Endodermal cell (in vitro differentiated cells): Measurements from ENCODE around the gene CA5A. TPM values are rescaled to one million over a fixed set of nuclear protein-coding genes. Genes with fewer than 3 reads are reported as not detected.
A peak's percentile ranks its signal among the peaks of the same experiment; 100 is the strongest.
"Not testable (repeated sequence)": the region's sequence is repeated elsewhere in the genome, so short reads cannot be mapped to it uniquely, and the experiment has no call there.

ENCODE experiments used
- DNase-seq: peaks from one replicate; pipeline ENCODE4 v3.0.0-alpha.2; 2017
- H3K27ac ChIP-seq: 2 replicates; pipeline ENCODE4 v1.5.1; 2013; ENCODE audit warnings: mild to moderate bottlenecking, low read depth, low read length, moderate library complexity
- H3K27me3 ChIP-seq: 2 replicates; pipeline ENCODE4 v1.6.1; 2013; ENCODE audit warnings: mild to moderate bottlenecking, low read length, moderate library complexity; ENCODE audit not compliant: insufficient read depth, control insufficient read depth, poor library complexity, severe bottlenecking
- H3K36me3 ChIP-seq: 2 replicates; pipeline ENCODE4 v1.7.0; 2013; ENCODE audit warnings: mild to moderate bottlenecking, low read length, moderate library complexity; ENCODE audit not compliant: control insufficient read depth, insufficient read depth
- H3K4me1 ChIP-seq: one replicate; pipeline ENCODE4 v1.7.0; 2013; ENCODE audit warnings: low read length; ENCODE audit not compliant: control insufficient read depth, insufficient read depth
- H3K4me3 ChIP-seq: 2 replicates; pipeline ENCODE4 v1.5.1; 2013; ENCODE audit warnings: mild to moderate bottlenecking, low read length, moderate library complexity
- H3K9ac ChIP-seq: 2 replicates; pipeline ENCODE4 v1.6.1; 2013; ENCODE audit warnings: mild to moderate bottlenecking, low read length, moderate library complexity; ENCODE audit not compliant: poor library complexity, severe bottlenecking; ENCODE audit errors: extremely low read depth
- H3K9me3 ChIP-seq: 2 replicates; pipeline ENCODE4 v1.6.1; 2013; ENCODE audit warnings: mild to moderate bottlenecking, low read length, moderate library complexity; ENCODE audit not compliant: control insufficient read depth
- H3K27ac Mint-ChIP-seq: 2 replicates; pipeline ENCODE4 v1.8.0; 2020; ENCODE audit warnings: mixed read lengths
- H3K27me3 Mint-ChIP-seq: 2 replicates; pipeline ENCODE4 v1.8.0; 2021; ENCODE audit warnings: mild to moderate bottlenecking, mixed read lengths; ENCODE audit not compliant: insufficient read depth
- H3K36me3 Mint-ChIP-seq: 2 replicates; pipeline ENCODE4 v1.8.0; 2020; ENCODE audit warnings: low read depth, mixed read lengths
- H3K4me1 Mint-ChIP-seq: 2 replicates; pipeline ENCODE4 v1.8.0; 2020; ENCODE audit warnings: mixed read lengths
- H3K4me3 Mint-ChIP-seq: 2 replicates; pipeline ENCODE4 v1.8.0; 2020; ENCODE audit warnings: mild to moderate bottlenecking, moderate library complexity, mixed read lengths
- H3K9me3 Mint-ChIP-seq: 2 replicates; pipeline ENCODE4 v1.8.0; 2020; ENCODE audit warnings: mild to moderate bottlenecking, mixed read lengths
- CTCF ChIP-seq: fragments of 200-600 bp; sonication (generic); conservative IDR thresholded peaks from 2 replicates; pipeline ENCODE4 v1.5.0; 2021; ENCODE audit warnings: antibody characterized with exemption, mild to moderate bottlenecking
- WGBS, 2 experiments: methylation state at CpG; one replicate each; pipeline versions ENCODE4 v1.1.5 to v1.1.7; 2013; ENCODE audit warnings: missing lambda C conversion rate in 2 of 2, mixed read lengths in 1 of 2; ENCODE audit not compliant: insufficient coverage in 1 of 2, insufficient read length in 1 of 2; 5-methylcytosine and 5-hydroxymethylcytosine counted together
- total RNA-seq, 2 donors: library from RNA; stranded (reverse); fragmentation: NEBNext Ultra II Directional in 1 of 2; extraction: Animal tissue kit (Norgen Biotek cat#: 25700) in 1 of 2; gene quantifications; 2 replicates in 1 of 2; 3 replicates in 1 of 2; pipeline ENCODE4 v1.2.1, GENCODE V29; 2021

Gene CA5A
- total RNA-seq, 2 donors from 2014 or later, result not detected

DNA sequence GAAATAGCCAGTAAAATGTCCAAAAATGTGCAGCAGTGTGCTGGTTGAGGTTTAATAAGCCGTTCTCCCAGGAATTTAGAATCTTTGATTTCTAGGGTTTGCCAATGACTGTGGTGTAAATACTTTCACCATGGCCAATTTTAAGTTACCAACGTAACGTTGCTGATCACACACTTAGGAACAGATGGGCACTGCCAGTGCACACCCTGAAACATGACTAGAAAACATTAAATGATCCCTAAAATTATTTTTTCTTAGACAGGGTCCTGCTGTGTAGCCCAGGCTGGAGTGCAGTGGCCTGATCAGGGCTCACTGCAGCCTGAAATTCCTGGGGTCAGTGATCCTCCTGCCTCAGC, 3.2 kb downstream of the CA5A start:
- Mint-ChIP-seq H3K4me1 (peaks cover 8% of the 10 kb centered on the region), H3K9me3 (peaks cover 3% of the 10 kb centered on the region), H3K27me3 (peaks cover 2% of the 10 kb centered on the region), H3K36me3 (no peaks in the 10 kb centered on the region), H3K4me3 (no peak overlapping the region), H3K27ac (no peak overlapping the region)
- no peak for DNase-seq
- no peaks in the 10 kb centered on the region for H3K9me3 ChIP-seq
- no peak overlapping the region for H3K9ac ChIP-seq
- H3K27ac ChIP-seq, result no peak overlapping the region
- H3K36me3 ChIP-seq, result no peaks in the 10 kb centered on the region
- H3K27me3 ChIP-seq, result no peaks in the 10 kb centered on the region
- H3K4me3 ChIP-seq, result no peak overlapping the region
- H3K4me1 ChIP-seq, result no peaks in the 10 kb centered on the region
- TF ChIP-seq CTCF, result no peak
- WGBS, 2 experiments, result 100% methylated on average over 3 of the region's 3 CpGs

GRCh38 chr16:87932475-87933139, 3.7 kb downstream of the CA5A start:
- not testable (repeated sequence) for H3K9me3 ChIP-seq, H3K27ac ChIP-seq, H3K27me3 ChIP-seq, H3K4me1 ChIP-seq, H3K27me3 Mint-ChIP-seq, DNase-seq, H3K4me3 Mint-ChIP-seq, H3K27ac Mint-ChIP-seq, H3K4me1 Mint-ChIP-seq, H3K36me3 ChIP-seq, H3K36me3 Mint-ChIP-seq, H3K9ac ChIP-seq, H3K9me3 Mint-ChIP-seq, H3K4me3 ChIP-seq
- WGBS, 2 experiments, result 89 to 95% methylated on average over 7 to 17 of the region's 17 CpGs

- no peaks in the 10 kb centered on the region for H3K36me3 Mint-ChIP-seq
- 93 to 95% methylated on average over 10 to 17 of the region's 17 CpGs for WGBS, 2 experiments
- H3K9me3 Mint-ChIP-seq, result peaks cover 3% of the 10 kb centered on the region
- TF ChIP-seq CTCF, result no peak
- Histone ChIP-seq H3K4me3 (no peak overlapping the region), H3K9ac (no peak overlapping the region), H3K27ac (peak overlapping the region; percentile 72), H3K9me3 (no peaks in the 10 kb centered on the region), H3K4me1 (no peaks in the 10 kb centered on the region), H3K27me3 (no peaks in the 10 kb centered on the region), H3K36me3 (no peaks in the 10 kb centered on the region)
- no peak overlapping the region for H3K27ac Mint-ChIP-seq
- H3K4me3 Mint-ChIP-seq, result no peak overlapping the region
- peaks cover 8% of the 10 kb centered on the region for H3K4me1 Mint-ChIP-seq
- peaks cover 2% of the 10 kb centered on the region for H3K27me3 Mint-ChIP-seq
- DNase-seq, result no peak
These were observed 4.8 kb downstream of the CA5A start for GRCh38 chr16:87931504-87931903.

GRCh38 chr16:87930456-87930855, 5.9 kb downstream of the CA5A start:
- H3K27ac ChIP-seq, result no peak overlapping the region
- H3K9ac ChIP-seq, result no peak overlapping the region
- DNase-seq, result peak; percentile 71

More at GRCh38 chr16:87930456-87930855, 5.9 kb downstream of the CA5A start:
- Histone ChIP-seq H3K36me3 (no peaks in the 10 kb centered on the region), H3K9me3 (no peaks in the 10 kb centered on the region), H3K4me3 (no peak overlapping the region), H3K27me3 (no peaks in the 10 kb centered on the region), H3K4me1 (no peaks in the 10 kb centered on the region)
- H3K4me3 Mint-ChIP-seq, result no peak overlapping the region
- H3K9me3 Mint-ChIP-seq, result peaks cover 3% of the 10 kb centered on the region
- no peak overlapping the region for H3K27ac Mint-ChIP-seq
- H3K4me1 Mint-ChIP-seq, result peaks cover 8% of the 10 kb centered on the region
- 86 to 88% methylated on average over 2 to 11 of the region's 11 CpGs for whole genome bisulfite sequencing, 2 experiments
- H3K36me3 Mint-ChIP-seq, result no peaks in the 10 kb centered on the region
- TF ChIP-seq CTCF, result peak; percentile 62
- peaks cover 5% of the 10 kb centered on the region for H3K27me3 Mint-ChIP-seq
